Right forelimb (tissue), 1 donor: ENCODE data around the gene SRD5A1.

Experiments
- DNase-seq: peaks from one replicate; pipeline ENCODE4 v3.0.0-alpha.2; 2018

SRD5A1 gene

GRCh38 chr5:6632888-6633468 lies at the start of gene SRD5A1, which contains the start of gene NSUN2:
TSS of gene SRD5A1 (plus strand) at chr5:6633440. CDS start at chr5:6633577, 137 bp downstream.
TSS of gene NSUN2 (minus strand) at chr5:6633044. CDS start at chr5:6632979, 65 bp downstream.
- peak; percentile 98 for DNase-seq

GRCh38 chr5:6584101-6584645 lies 49.1 kb upstream of the SRD5A1 start:
- no peak for DNase-seq

GRCh38 chr5:6584727-6585126 lies 48.5 kb upstream of the SRD5A1 start:
- no peak for DNase-seq

DNA sequence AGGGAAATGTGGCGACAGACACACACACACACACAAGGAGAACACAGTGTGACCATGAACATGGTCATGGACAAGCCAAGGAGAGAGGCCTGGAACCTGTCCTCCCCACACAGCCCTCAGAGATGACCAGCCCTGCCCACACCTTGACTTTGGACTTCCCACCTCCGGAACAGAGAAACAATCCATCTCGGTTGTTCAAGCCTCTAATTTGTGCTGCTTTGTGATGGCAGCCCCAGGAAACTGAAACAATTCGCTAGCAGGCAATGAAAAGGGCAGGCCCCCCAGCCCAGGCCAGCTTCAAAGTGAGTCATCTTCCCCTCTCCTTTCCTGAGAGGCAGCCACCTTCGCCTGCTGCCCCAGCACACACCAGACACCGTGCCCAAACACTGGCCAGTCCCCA lies 48.1 kb upstream of the SRD5A1 start:
- no peak for DNase-seq

DNA sequence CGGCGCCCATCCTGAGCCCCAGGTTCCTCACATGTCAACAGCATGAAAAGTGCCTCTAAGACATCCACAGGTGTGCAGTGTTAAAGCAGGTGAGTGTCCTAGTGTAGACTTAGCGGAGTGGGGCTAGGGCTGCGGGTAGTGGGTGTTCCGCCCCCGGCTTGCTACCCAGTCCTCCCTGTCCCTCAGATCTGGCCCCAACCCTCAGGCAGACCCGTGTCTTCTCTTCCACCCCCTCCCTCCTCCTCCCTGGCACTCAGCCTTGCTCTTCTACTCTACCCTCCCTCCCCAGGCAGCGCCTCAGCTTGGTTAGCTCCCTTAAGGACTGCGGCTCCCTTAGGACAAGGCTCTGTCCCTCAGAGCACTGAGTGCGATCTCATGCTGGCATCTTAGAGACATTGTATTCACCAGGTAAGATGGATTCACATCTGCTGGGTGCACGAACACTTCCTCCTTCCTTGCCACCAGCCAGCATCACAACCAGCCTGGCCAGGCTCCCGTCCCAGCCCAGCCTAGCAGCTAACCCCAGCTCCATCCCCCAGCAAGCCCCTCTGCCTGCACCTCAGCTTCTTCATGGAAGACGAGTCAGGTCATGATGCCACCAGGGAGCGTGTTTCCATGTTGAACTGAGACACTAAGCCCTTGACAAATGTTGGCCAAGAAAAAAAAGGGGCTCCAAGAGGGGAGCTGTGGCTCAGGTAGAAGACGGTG lies 47.1 kb upstream of the SRD5A1 start:
- DNase-seq, result no peak

DNA sequence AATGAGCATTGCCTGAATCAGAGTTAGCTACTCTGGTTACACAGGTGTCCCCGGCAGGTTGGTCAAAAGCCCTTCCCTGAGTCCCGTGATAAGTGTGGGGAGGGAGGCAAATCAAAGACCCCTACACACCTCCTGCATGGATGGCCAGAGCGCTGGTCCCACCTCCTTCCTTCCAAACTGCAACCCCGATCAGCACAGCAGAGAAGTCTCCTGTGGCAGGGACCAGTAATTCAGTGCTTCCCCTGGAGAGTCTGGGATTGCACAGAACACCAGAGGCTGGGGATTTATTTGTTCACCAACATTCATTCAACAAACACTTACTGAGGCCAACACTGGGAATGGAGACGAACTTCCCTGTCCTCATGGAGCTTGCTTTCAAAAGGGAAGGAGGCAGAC lies 46.6 kb upstream of the SRD5A1 start:
- no peak for DNase-seq

DNA sequence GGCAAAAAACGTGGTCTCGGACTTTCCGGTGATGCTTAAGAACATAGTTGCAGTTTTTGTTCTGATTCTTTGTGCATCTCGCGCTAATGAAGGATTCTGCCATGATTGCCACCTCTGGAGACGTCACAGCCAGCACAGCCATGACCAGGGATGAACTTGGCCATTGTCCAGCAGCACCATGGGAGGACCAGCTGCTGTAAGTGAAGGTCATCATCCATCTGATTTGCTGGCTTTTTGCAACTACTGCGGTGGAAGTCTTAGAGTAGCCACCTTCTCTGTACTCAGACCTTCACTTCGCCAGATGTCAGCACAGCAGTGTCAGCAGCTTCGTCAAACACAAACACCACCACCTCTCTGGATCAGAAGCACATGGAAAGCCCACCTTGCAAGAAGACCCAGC lies 46.1 kb upstream of the SRD5A1 start:
- no peak for DNase-seq

DNA sequence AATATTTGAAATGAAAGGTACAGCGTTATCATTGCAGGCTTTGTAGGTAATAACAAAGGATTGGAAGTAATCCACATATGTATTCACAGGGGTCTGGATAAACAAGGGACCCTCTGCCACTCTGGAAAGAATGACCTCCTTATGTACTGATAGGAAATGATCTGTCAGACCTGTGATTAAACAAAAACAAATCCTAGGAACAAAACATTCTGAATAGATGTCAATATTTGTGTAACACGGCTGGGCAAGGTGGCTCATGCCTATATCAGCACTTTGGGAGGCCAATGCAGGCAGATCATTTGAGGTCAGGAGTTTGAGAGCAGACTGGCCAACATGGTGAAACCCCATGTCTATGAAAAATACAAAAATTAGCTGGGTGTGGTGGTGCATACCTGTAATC lies 42.7 kb upstream of the SRD5A1 start:
- no peak for DNase-seq

DNA sequence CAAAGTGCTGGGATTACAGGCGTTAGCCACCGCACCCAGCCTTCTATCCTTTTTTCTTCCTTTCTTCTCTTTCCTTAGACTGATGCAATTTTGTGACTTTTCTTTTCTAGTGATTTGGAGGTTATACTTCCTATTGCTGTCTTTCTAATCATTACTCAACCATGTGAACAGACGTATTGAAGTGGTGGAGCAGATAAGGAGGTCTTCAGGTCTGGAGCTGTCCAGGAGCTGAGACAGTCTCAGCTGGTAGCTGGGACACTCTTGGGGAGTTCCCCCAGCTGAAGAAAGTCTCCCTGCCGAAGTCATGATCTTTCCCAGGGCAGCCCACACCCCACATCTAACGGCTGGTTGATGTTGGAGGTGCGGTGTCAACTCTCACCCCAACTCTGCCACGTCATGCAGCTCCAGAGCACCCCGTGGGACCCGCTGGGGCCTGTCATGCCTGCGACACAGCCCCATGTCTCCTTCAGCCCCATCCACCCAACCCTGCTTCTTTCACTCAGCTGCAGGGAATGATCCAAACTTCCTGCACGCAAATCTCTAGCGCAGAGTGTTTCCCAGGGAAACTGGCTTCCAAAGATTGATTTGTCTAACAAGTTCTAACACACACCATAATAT lies 41.5 kb upstream of the SRD5A1 start:
- no peak for DNase-seq

DNA sequence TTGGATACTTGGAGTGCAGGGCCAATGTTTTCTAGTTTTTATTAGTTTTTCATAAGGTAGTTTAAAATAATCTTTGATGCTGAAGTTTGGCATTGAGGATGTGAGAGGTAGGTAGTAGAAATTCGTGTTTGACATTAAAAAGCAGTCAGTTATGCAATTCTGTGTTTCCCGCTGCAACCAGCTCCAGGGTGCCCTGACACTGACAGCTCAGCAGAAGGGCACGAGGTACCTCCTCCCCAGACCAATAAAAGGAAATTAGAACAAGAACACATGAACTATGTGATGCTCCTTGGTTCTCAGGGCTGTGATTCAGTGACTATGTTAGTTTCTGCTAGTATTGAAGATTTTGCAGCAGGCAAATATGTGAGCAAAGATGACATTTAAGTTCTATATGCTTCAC lies 40.6 kb upstream of the SRD5A1 start:
- no peak for DNase-seq

GRCh38 chr5:6593148-6594016 lies 39.9 kb upstream of the SRD5A1 start:
- no peak for DNase-seq

DNA sequence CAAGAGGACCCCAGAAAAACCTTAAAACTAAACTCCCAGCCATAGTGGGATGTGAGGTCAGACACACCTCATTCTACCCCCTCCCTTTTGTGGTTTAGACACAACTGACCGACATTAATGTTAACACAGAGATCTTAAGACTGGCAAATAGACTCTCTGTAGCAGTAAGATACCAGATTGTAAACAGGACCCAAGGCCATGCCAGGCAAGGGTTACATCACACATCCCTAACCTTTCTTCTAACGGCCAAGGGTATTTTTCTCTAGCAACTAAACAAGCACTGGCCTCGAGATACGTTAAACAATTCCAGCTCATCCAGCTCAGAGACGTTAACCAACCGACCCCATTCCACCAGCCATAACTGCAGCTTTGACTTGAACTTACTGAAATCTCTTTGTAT lies 39.2 kb upstream of the SRD5A1 start:
- no peak for DNase-seq

DNA sequence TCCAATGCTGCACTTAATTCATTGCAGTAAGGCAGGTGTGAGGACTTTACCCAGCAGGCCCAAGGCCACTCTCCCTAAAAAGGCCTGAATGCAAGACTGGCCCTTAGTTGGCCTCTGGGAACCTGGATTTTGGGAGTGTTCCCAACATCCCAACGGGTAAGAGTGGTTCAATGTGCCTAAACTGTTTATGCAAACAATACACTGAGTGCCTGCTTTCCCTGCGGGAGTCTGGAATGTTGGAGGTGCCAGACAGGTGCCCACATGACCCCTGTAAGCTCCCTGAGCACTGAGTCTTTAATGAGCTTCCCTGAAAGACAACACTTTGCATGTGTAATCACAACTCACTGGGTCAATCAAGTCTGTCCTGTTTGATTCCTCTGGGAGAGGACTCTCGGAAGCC lies 37.8 kb upstream of the SRD5A1 start:
- no peak for DNase-seq

- no peak for DNase-seq
These were observed 36.9 kb upstream of the SRD5A1 start for GRCh38 chr5:6596388-6596787.

GRCh38 chr5:6597557-6597956 lies 35.7 kb upstream of the SRD5A1 start:
- DNase-seq, result no peak

- DNase-seq, result no peak
These were observed 34.8 kb upstream of the SRD5A1 start for GRCh38 chr5:6598351-6598900.

- DNase-seq, result no peak
These were observed 33.5 kb upstream of the SRD5A1 start for GRCh38 chr5:6599739-6600138.

DNA sequence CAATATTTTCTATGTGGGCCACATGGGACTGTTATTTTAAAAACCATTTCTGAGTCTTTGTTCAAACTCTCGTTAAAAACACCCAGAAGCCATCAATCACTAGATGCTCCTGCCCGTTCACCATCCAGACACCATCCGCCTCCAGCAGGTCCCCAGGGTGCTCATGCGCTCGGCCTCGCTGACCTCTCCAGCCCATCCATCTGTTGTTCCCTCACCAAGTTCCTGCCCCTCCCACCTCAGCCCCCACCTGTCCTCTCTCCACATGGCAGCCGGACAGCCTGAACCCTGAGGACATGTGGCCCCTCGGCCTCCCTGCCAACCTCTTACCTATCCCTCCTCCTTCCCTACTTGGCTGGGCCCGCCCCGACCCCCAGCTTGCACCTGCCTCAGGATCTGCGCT lies 32.0 kb upstream of the SRD5A1 start:
- no peak for DNase-seq

GRCh38 chr5:6601816-6602215 lies 31.4 kb upstream of the SRD5A1 start:
- no peak for DNase-seq

DNA sequence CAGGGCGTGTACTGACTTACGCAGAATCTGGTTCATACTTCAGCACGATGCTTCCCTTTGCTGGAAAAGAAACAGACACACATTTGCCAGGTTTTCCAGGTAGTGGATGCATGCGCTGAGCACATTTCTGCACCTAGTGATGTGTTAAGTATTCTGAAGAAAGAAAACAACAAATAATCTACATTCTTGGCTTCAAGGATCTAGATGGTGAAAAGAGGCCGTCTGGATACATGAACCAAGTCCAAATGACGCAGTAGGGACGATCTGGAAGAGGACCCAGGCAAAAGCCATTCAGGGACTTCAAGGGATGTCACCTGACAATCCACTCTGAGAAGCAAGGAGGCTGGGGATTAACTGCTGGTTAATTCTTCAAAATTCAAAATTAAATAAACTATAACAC lies 30.8 kb upstream of the SRD5A1 start:
- DNase-seq, result no peak

DNA sequence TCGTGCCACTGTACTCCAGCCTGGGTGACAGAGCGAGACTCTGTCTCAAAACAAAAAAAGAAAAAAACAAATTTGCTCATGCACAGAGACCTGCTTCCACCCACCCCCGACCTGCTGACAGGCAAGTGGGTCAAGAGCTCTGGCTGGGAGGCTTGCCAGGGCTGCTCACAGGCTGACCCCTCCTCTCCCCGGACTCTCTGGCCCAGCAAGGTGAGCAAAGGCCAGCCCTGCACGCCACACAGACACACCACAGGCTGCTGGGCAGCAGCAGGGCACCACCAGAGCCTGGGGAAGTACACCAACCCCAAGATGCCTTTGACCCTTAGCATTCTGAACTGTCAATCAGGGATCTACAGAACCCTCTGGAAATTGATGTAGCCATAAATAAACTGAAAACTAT lies 29.6 kb upstream of the SRD5A1 start:
- no peak for DNase-seq

DNA sequence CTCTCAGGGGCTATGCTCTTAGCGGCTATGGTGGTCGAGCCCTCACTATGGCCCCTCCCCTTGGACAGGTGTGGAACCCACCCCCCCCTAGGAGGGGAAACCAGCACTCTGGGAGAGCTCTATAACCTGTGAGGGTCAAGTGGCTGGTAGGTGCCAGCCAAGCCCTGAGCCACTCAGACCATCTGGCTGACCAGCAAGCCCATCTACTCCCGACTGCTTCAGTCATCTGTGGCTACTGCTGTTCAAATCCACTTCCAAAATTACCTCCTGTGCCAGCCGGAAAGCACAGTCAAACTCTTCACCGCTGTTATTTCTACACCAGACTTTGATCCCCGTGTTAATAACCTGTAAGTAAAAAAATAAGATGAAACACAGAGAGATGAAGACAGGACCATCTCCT lies 28.9 kb upstream of the SRD5A1 start:
- DNase-seq, result no peak

GRCh38 chr5:6604946-6605345 lies 28.3 kb upstream of the SRD5A1 start:
- DNase-seq, result no peak
